ENCODE measurements around the gene ATL2.
"Not testable (repeated sequence)": the region's sequence is repeated elsewhere in the genome, so short reads cannot be mapped to it uniquely, and the experiment has no call there.

Gene ATL2

GRCh38 chr2:38377050-38377828 lies at the start of gene ATL2:
Gene ATL2 (minus strand): TSS chr2:38377273. CDS start chr2:38377260, 13 bp downstream.
- DNase-seq (ENCODE audit: low read depth), result peak; percentile 83

DNA sequence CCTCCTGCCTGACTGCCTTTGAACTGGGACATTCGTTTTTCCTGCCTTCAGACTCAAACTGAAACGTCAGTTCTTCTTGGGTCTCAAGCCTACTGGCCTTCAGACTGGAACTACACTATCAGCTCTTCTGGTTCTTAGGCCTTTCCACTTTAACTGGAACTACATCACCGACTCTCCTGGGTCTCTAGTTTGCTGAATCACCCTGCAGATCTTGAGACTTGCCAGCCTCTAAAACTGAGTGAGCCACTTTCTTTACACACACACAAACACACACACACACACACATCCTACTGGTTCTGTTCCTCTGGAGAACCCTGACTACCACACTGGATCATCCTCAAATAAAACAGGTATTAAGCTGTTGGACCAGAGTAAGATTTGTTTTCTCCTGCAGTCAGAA lies 46.7 kb upstream of the ATL2 start:
- no peak for DNase-seq (ENCODE audit: low read depth)

- no peak for DNase-seq (ENCODE audit: low read depth)
Observed at GRCh38 chr2:38421274-38422056, 44.4 kb upstream of the ATL2 start.

DNA sequence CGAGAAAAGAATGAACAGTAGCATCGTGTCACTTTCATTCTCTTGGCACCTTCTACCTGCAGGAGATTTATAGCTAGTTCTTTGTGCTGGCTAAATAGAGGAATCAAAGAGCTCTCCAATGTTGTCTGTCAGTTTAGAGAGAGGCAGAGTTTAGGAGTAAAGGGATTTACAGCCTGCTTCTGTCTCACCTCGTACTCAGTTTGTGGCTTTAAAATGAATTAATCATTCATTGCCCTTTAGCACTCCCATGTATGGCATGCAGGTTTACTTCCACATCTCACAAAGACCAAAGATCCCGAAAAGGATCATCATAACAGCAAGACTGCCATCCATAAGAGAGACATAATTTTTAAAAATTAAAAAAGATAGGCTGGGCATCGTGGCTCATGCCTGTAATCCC lies 42.4 kb upstream of the ATL2 start:
- DNase-seq (ENCODE audit: low read depth), result no peak

- DNase-seq (ENCODE audit: low read depth), result no peak
Observed at GRCh38 chr2:38418735-38419134, 41.7 kb upstream of the ATL2 start.

DNA sequence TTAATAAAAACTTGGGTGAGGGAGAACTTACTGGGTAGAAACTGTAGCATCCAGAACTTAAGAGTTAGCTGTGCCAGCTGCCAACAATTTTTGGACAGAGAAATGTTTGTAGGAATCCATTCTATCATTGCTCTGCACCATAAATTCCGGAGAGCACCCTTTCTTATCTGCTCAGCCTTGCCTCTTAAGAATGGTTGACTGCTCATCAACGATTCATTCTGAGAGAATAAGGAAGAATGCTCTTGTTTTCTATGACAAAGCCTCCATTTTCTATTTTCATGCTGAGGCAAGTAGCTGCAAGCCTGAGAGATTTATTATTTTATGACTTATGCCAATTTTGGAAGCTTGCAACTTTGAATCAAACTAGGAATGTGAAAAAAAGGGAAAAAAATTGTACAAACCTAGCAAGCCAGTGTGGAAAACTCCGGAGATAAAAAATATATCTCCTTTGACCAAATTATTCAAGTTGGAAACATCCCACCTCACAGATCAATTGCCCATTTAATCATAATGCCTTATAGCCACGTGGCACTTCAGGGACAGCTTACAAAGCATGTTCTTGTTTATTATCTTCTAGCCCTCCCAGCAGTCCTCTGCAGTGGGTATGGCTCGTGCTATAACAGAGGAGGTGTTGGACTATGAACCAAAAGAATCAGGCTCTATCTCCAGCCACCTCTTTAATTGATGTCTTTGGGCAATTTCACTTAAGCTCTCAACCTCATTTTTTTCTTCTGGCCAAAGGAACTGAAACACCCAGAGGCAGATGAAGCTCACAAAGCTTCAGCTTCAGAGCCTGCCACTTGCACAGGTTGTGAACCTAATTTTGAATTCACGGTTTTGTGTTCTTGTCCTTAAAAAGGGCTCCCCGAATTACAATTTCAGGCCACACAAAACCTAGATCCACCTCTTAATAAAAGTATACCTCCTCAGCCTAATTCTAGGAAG lies 40.9 kb upstream of the ATL2 start:
- DNase-seq (ENCODE audit: low read depth), result no peak

GRCh38 chr2:38416296-38417036 lies 39.4 kb upstream of the ATL2 start:
- DNase-seq (ENCODE audit: low read depth), result no peak

DNA sequence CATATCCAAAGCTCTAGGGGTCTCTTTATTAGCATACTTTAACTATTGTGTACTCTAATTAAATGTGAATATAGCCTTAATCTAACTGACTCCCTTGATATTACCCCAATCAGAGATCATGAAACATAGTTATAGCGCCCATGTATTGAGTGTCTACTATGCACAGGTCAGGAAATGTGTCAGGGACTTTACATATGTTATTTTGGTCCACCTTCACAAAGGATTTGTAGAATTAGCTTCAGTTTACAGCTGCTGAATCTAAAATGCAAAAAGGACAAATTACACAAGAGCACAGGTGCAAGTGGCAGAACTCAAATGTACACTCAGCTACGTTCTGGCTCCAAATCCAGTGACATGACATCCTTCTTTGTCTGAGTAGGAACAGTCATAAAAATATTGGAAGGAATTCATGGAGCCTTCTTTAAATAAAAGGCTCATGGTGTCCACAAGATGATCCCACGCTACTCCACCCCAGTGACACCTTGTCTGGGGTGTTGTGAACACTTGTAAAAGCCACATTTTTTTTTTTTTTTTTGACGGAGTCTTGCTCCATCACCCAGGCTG lies 38.7 kb upstream of the ATL2 start:
- DNase-seq (ENCODE audit: low read depth), result no peak

GRCh38 chr2:38415023-38415422 lies 38.0 kb upstream of the ATL2 start:
- DNase-seq (ENCODE audit: low read depth), result no peak

GRCh38 chr2:38412235-38412871 lies 35.3 kb upstream of the ATL2 start:
- not testable (repeated sequence) for DNase-seq (ENCODE audit: low read depth)

DNA sequence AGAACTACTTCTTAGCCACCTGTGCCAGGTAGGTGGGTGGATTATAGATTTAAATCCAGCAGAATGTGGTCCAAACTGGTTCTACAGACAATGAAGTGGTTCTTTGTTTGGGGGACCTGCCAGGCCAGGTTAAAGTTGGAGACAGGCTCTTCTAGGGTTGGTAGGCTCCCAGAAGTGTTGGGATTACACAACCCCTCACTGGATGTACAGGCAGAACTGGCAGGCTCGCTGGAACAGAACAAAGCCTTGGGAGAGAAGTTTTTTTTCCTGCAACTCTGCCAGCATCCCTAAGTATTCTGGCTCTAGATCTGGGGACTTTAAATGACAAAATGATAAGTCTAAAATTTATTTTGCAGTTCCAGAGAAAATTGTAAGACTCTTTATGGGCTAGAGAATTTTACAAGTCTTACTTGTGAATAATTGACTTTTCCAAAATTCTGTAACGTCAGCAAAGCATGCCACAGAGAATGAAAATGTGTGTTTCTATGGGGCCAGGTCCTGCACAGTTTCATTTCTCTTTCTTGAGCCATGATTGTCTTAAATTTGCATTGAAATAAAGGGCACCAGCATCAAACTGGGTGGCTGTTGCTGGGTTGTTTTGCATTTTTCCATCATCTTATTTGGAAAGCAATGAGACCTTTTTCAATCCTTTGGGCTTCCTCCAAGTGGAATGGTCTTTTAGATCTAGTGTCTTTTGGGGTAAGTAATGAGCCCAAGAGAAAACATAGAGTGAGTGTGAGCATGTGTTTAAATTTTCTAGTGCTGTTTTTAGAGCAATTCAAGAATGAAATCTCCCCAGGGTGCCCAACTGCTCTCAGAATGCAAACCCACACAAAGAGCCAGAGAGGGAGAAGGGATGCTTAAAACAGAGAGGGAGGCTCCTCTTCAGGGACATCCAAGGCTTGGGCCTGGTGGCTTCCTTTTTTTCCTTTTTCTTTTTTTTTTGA lies 32.4 kb upstream of the ATL2 start:
- no peak for DNase-seq (ENCODE audit: low read depth)

- no peak for DNase-seq (ENCODE audit: low read depth)
Observed at GRCh38 chr2:38407111-38407682, 30.1 kb upstream of the ATL2 start.

GRCh38 chr2:38406597-38407110 lies 29.6 kb upstream of the ATL2 start:
- no peak for DNase-seq (ENCODE audit: low read depth)

DNA sequence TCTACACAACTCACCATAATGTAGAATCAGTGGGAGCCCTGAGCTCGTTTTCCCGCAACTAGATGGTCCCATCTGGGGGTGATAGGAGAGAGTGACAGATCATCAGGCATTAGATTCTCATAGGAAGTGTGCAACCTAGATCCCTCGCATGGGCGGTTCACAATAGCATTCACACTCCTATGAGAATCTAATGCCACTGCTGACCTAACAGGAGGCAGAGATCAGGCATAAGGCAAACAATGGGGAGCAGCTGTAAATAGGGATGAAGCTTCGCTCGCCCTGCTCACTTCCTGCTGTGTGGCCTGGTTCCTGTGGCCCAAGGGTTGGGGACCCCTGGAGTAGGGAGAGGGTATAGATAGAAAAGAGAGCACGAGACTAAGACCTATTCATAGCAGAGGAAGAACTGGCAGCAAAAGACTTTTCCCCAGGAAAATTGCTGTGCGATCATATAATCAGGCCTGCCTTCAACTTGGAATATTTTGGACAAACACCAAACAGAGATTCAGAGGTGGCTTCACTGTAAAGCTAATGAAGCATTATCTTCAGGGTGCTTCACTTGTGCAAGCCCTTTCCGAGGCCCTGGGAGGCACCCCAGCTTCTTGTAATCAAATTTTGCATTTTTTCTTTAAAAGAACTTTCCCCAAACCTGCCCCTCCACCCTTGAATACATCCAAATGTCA lies 29.0 kb upstream of the ATL2 start:
- no peak for DNase-seq (ENCODE audit: low read depth)

DNA sequence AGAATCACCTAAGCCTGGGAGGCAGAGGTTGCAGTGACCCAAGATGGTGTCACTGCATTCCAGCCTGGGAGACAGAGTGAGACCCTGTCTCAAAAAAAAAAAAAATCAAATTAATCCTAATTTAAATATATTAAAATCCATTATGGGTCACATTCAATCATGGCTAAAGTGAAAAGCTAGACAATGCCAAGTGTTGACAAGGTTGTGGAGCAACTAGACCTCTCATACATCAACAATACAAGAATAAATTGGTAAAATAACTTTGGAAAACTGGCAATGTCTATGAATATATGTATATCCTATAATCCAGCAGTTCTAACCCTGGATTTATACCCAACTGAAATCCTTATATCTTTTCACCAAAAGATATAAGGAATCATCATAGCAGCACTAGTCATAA lies 23.4 kb upstream of the ATL2 start:
- no peak for DNase-seq (ENCODE audit: low read depth)

GRCh38 chr2:38398739-38399138 lies 21.7 kb upstream of the ATL2 start:
- DNase-seq (ENCODE audit: low read depth), result no peak

DNA sequence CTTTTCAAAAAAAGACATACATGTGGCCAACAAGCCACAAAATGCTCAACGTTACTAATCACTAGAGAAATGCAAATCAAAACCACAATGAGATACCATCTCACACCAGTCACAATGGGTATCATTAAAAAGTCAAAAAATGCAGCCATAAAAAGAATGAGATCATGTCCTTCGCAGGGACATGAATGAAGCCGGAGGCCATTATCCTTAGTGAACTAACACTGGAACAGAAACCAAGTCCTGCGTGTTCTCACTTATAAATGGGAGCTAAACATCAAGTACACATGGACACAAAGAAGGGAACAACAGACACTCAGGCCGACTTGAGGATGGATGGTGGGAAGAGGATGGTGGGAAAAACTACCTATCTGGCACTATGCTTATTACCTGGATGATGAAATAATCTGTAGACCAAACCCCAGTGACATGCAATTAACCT lies 17.8 kb upstream of the ATL2 start:
- DNase-seq (ENCODE audit: low read depth), result peak; percentile 73

DNA sequence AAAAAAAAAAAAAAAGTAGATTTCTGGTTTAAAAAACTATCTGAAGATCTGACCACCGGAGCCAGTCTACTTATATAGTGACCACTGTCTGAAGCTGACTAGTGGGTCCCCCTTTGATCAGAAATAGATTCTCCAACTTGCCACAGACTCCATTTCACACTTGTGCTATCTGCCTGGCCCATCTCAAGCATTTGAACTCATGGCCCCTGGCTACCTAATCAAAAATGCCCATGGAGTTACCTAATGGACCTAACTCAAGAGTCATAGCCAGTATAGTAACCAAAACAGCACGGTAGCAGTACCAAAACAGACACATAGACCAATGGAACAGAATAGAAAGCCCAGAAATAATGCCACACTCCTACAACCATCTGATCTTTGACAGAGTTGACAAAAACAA lies 17.0 kb upstream of the ATL2 start:
- DNase-seq (ENCODE audit: low read depth), result no peak
